H1 (cell line): ENCODE results near the gene CCDC136. TPM values are rescaled to one million over a fixed set of nuclear protein-coding genes. Genes with fewer than 3 reads are reported as not detected.

ENCODE experiments used
- CTCF ChIA-PET: fragments of 300-600 bp; sonication (Branson Sonifier 250); formaldehyde crosslinking; loops from one replicate; lab custom pipeline; 2021; ENCODE audit not compliant: partially characterized antibody; lab: Charles Lee
- POLR2A ChIA-PET: fragments of 300-600 bp; sonication (Branson Sonifier 250); formaldehyde crosslinking; loops from one replicate; lab custom pipeline; 2021; ENCODE audit warnings: inconsistent platforms; ENCODE audit not compliant: partially characterized antibody; lab: Charles Lee
- DNase-seq, 2 experiments: peaks; one replicate each; pipeline versions ENCODE4 v3.0.0 to v3.0.0-alpha.2; 2010 to 2022; ENCODE audit warnings: low spot score in 2 of 2, low read depth in 1 of 2, mixed read lengths in 1 of 2
- FAIRE-seq: peaks from 2 replicates; lab custom pipeline; 2011; peaks lifted over from hg19 to GRCh38; lab: Jason Lieb, UNC
- H2AFZ ChIP-seq: 2 replicates; pipeline ENCODE4 v1.8.1; 2012; ENCODE audit warnings: low read length, inconsistent platforms
- H2AK5ac ChIP-seq: 2 replicates; pipeline ENCODE4 v1.6.1; 2013; ENCODE audit warnings: low read depth, low read length
- H2BK120ac ChIP-seq: replicated peaks from 2 replicates; pipeline ENCODE3; 2013; ENCODE audit warnings: low read depth, low read length, inconsistent platforms
- H2BK12ac ChIP-seq: 2 replicates; pipeline ENCODE4 v1.6.1; 2013; ENCODE audit warnings: low read depth, low read length
- H2BK15ac ChIP-seq: 2 replicates; pipeline ENCODE4 v1.6.1; 2013; ENCODE audit warnings: low read length
- H2BK20ac ChIP-seq: 2 replicates; pipeline ENCODE4 v1.6.1; 2013; ENCODE audit warnings: low read length
- H2BK5ac ChIP-seq: 2 replicates; pipeline ENCODE4 v1.6.1; 2013; ENCODE audit warnings: low read depth, low read length
- H3K14ac ChIP-seq: 2 replicates; pipeline ENCODE4 v1.6.1; 2013; ENCODE audit warnings: inconsistent platforms; ENCODE audit not compliant: insufficient read length
- H3K18ac ChIP-seq: 2 replicates; pipeline ENCODE4 v1.6.1; 2013; ENCODE audit warnings: low read length; ENCODE audit errors: extremely low read depth
- H3K23ac ChIP-seq: 2 replicates; pipeline ENCODE4 v1.6.1; 2013; ENCODE audit warnings: inconsistent platforms; ENCODE audit not compliant: insufficient read length
- H3K23me2 ChIP-seq: 2 replicates; pipeline ENCODE4 v1.6.1; 2013; ENCODE audit warnings: low read depth, low read length
- H3K27ac ChIP-seq: 2 replicates; pipeline ENCODE4 v1.6.1; 2011; ENCODE audit warnings: low read depth, low read length, inconsistent platforms
- H3K27me3 ChIP-seq, 4 experiments: replicated peaks in 1 of 4; 1 replicate in 1 of 4; 2 replicates in 3 of 4; pipeline versions ENCODE4 v1.6.1 to v1.8.1; 2011 to 2013; ENCODE audit warnings: low read length in 3 of 4, mild to moderate bottlenecking in 3 of 4, inconsistent platforms in 2 of 4, mixed read lengths in 2 of 4, moderate library complexity in 1 of 4; ENCODE audit not compliant: control insufficient read depth in 3 of 4, insufficient read depth in 3 of 4; ENCODE audit errors: extremely low read depth in 1 of 4
- H3K36me3 ChIP-seq, 4 experiments: 2 replicates each; pipeline versions ENCODE4 v1.6.1 to v1.8.1; 2011 to 2013; ENCODE audit warnings: mild to moderate bottlenecking in 4 of 4, low read length in 3 of 4, moderate library complexity in 2 of 4, control low read depth in 1 of 4, inconsistent platforms in 1 of 4; ENCODE audit not compliant: insufficient read depth in 4 of 4, control insufficient read depth in 2 of 4
- H3K4ac ChIP-seq: replicated peaks from 2 replicates; pipeline ENCODE3; 2013; ENCODE audit warnings: low read length, low read depth, mixed read lengths, inconsistent platforms; ENCODE audit not compliant: insufficient read length
- H3K4me1 ChIP-seq, 4 experiments: replicated peaks in 1 of 4; 1 replicate in 1 of 4; 2 replicates in 3 of 4; pipeline versions ENCODE4 v1.6.1 to v1.8.1; 2011 to 2013; ENCODE audit warnings: low read length in 3 of 4, inconsistent platforms in 2 of 4, mixed read lengths in 1 of 4; ENCODE audit not compliant: insufficient read depth in 4 of 4, control insufficient read depth in 3 of 4
- H3K4me2 ChIP-seq, 2 experiments: 2 replicates each; pipeline versions ENCODE4 v1.6.1 to v1.8.1; 2011 to 2013; ENCODE audit warnings: low read depth in 2 of 2, low read length in 2 of 2, control low read depth in 1 of 2, inconsistent platforms in 1 of 2, mild to moderate bottlenecking in 1 of 2; ENCODE audit not compliant: insufficient read depth in 1 of 2
- H3K4me3 ChIP-seq, 4 experiments: fragments of 200-600, 300-600 bp in 1 of 4; sonication (generic), shearing (Covaris generic), sonication (Bioruptor Twin) in 1 of 4; 2 replicates each; pipeline versions ENCODE4 v1.5.1 to v1.8.1; 2011 to 2016; ENCODE audit warnings: low read length in 4 of 4, low read depth in 3 of 4, control low read depth in 2 of 4, inconsistent platforms in 2 of 4, mild to moderate bottlenecking in 2 of 4, mixed read lengths in 1 of 4, moderate library complexity in 1 of 4; ENCODE audit not compliant: insufficient read depth in 2 of 4; ENCODE audit errors: extremely low read depth in 1 of 4
- H3K56ac ChIP-seq: replicated peaks from 2 replicates; pipeline ENCODE3; 2013; ENCODE audit warnings: low read depth, mild to moderate bottlenecking, mixed read lengths, low read length, inconsistent platforms; ENCODE audit not compliant: insufficient read length
- H3K79me1 ChIP-seq: 2 replicates; pipeline ENCODE4 v1.6.1; 2013; ENCODE audit warnings: low read depth, low read length, control low read depth
- H3K79me2 ChIP-seq, 2 experiments: 2 replicates each; pipeline versions ENCODE4 v1.6.1 to v1.8.1; 2012 to 2013; ENCODE audit warnings: low read length in 2 of 2, mild to moderate bottlenecking in 2 of 2, inconsistent platforms in 1 of 2; ENCODE audit not compliant: insufficient read depth in 2 of 2, control insufficient read depth in 1 of 2
- H3K9ac ChIP-seq, 4 experiments: replicated peaks in 1 of 4; 1 replicate in 1 of 4; 2 replicates in 3 of 4; pipeline versions ENCODE4 v1.6.1 to v1.8.1; 2011 to 2013; ENCODE audit warnings: low read depth in 3 of 4, low read length in 3 of 4, control low read depth in 2 of 4, mild to moderate bottlenecking in 2 of 4, moderate library complexity in 2 of 4, inconsistent platforms in 1 of 4; ENCODE audit errors: extremely low read depth in 1 of 4
- H3K9me3 ChIP-seq, 2 experiments: 2 replicates each; pipeline versions ENCODE4 v1.6.1 to v1.8.1; 2012 to 2013; ENCODE audit warnings: mild to moderate bottlenecking in 2 of 2, moderate library complexity in 2 of 2, control low read depth in 1 of 2, inconsistent platforms in 1 of 2, low read depth in 1 of 2, low read length in 1 of 2, mixed read lengths in 1 of 2; ENCODE audit not compliant: insufficient read depth in 2 of 2
- H4K20me1 ChIP-seq, 2 experiments: replicated peaks in 1 of 2; 2 replicates each; pipeline versions ENCODE3 to v1.8.1; 2011 to 2013; ENCODE audit warnings: inconsistent platforms in 2 of 2, low read length in 2 of 2, mild to moderate bottlenecking in 1 of 2; ENCODE audit not compliant: insufficient read depth in 2 of 2, control insufficient read depth in 1 of 2
- H4K5ac ChIP-seq: 2 replicates; pipeline ENCODE4 v1.6.1; 2013; ENCODE audit warnings: low read length, low read depth, mixed read lengths, inconsistent platforms; ENCODE audit not compliant: insufficient read length
- H4K8ac ChIP-seq: 2 replicates; pipeline ENCODE4 v1.8.0; 2013; ENCODE audit warnings: mild to moderate bottlenecking, moderate library complexity, low read length, inconsistent platforms; ENCODE audit not compliant: insufficient read depth; ENCODE audit errors: extremely low read depth
- H4K91ac ChIP-seq: replicated peaks from 2 replicates; pipeline ENCODE3; 2013; ENCODE audit warnings: low read length, mixed read lengths, inconsistent platforms; ENCODE audit not compliant: insufficient read length
- GABPA ChIP-seq: IDR thresholded peaks from 2 replicates; pipeline ENCODE4 v1.6.1; 2011; ENCODE audit warnings: mild to moderate bottlenecking, low read length, moderate library complexity, borderline replicate concordance; ENCODE audit not compliant: insufficient read depth
- RBBP5 ChIP-seq: IDR thresholded peaks from 2 replicates; pipeline ENCODE4 v1.7.1; 2012; ENCODE audit warnings: low read depth, mild to moderate bottlenecking, inconsistent platforms, low read length, moderate library complexity, borderline replicate concordance
- RFX5 ChIP-seq: IDR thresholded peaks from 2 replicates; pipeline ENCODE4 v1.6.1; 2011; ENCODE audit warnings: low read depth, low read length, improper control_type of control experiment, borderline replicate concordance
- WGBS, 2 experiments: shearing (Covaris generic) in 1 of 2; methylation state at CpG; one replicate each; pipeline versions ENCODE4 v1.1.6 to v1.1.7; 2013 to 2015; ENCODE audit warnings: low lambda C conversion rate in 2 of 2, mixed read lengths in 2 of 2, inconsistent platforms in 1 of 2, low coverage in 1 of 2, missing lambda C conversion rate in 1 of 2; ENCODE audit not compliant: insufficient replicate concordance in 2 of 2, insufficient coverage in 1 of 2, insufficient read length in 1 of 2; ENCODE audit errors: extremely low coverage in 1 of 2, missing lambda C conversion rate in 1 of 2; 5-methylcytosine and 5-hydroxymethylcytosine counted together
- polyA plus RNA-seq, 7 experiments: library from polyadenylated mRNA; depleted of rRNA in 3 of 7; stranded (reverse) in 5 of 7; unstranded in 2 of 7; fragments of >200 nt in 5 of 7; fragments of 200-250 nt in 2 of 7; gene quantifications; 1 replicate in 5 of 7; 2 replicates in 1 of 7; 4 replicates in 1 of 7; pipeline versions ENCODE4 v1.2.1 to v1.2.3, GENCODE V29; 2011 to 2013; ENCODE audit warnings: missing spikeins in 2 of 7, mixed read lengths in 2 of 7
- total RNA-seq: library from RNA; stranded (reverse); fragmentation: NEBNext Ultra II Directional; extraction: Animal tissue kit (Norgen Biotek cat#: 25700); gene quantifications from 2 replicates; pipeline ENCODE4 v1.2.1, GENCODE V29; 2021

CCDC136 gene
- total and polyA plus RNA-seq, 2 of the 8 experiments (the other 6 are each of a cell fraction or from before 2014, with no cell fraction given) = 35.6 to 47.7 TPM

GRCh38 chr7:128838981-128839731 lies 47.4 kb downstream of the CCDC136 start:
- H3K56ac ChIP-seq = no peak overlapping the region
- no peaks in the 10 kb centered on the region for H3K79me1 ChIP-seq
- H2BK120ac ChIP-seq = no peak overlapping the region
- H2AK5ac ChIP-seq = no peak overlapping the region
- no peaks in the 10 kb centered on the region for H3K79me2 ChIP-seq
- CTCF ChIA-PET = interaction anchor here (1.2 to 11.5 kb wide), 5 partner anchors 16 to 44 kb away, joined by 3 to 148 read pairs (median 17); partner anchors contain the start of gene ATP6V1F
- no peaks in the 10 kb centered on the region for H3K23me2 ChIP-seq
- WGBS, 2 experiments = 96% methylated on average over 17 of the region's 17 CpGs; no CpG with 5 or more reads in 1 of the 2 experiments
- POLR2A ChIA-PET = interaction anchor here (1.5 to 2.7 kb wide), 2 partner anchors 7 to 30 kb away, joined by 5 to 15 read pairs; no protein-coding TSS in a partner anchor
- no peak overlapping the region for H3K9ac ChIP-seq
- H4K8ac ChIP-seq = no peak overlapping the region
- peaks cover 0 to 10% (median 7%) of the 10 kb centered on the region in 4 experiments; a peak in 6 of 7 replicates for H3K4me1 ChIP-seq
- H2BK5ac ChIP-seq = no peak overlapping the region
- H3K27me3 ChIP-seq = no peaks in the 10 kb centered on the region; a peak in 1 of 7 replicates
- no peaks in the 10 kb centered on the region for H3K36me3 ChIP-seq
- no peak overlapping the region for H3K14ac ChIP-seq
- no peak overlapping the region for H4K5ac ChIP-seq
- H3K9me3 ChIP-seq = no peaks in the 10 kb centered on the region
- H2AFZ ChIP-seq = no peak overlapping the region
- H4K91ac ChIP-seq = no peak overlapping the region
- H3K27ac ChIP-seq = no peak overlapping the region
- H3K4me2 ChIP-seq = no peak overlapping the region
- no peak overlapping the region for H3K4ac ChIP-seq
- H4K20me1 ChIP-seq = no peaks in the 10 kb centered on the region
- H2BK12ac ChIP-seq = no peak overlapping the region
- H3K18ac ChIP-seq = no peak overlapping the region
- no peak overlapping the region for H3K4me3 ChIP-seq
- DNase-seq = no peak
- no peak overlapping the region for H3K23ac ChIP-seq
- FAIRE-seq = no peak
- TF ChIP-seq RBBP5 (no peak), GABPA (no peak), RFX5 (no peak)
- H2BK15ac ChIP-seq = no peak overlapping the region
- H2BK20ac ChIP-seq = no peak overlapping the region
